Spleen (tissue), 11 donors: Measurements from ENCODE around the gene NEK1. TPM values are rescaled to one million over a fixed set of nuclear protein-coding genes. Genes with fewer than 3 reads are reported as not detected.
"Not testable (repeated sequence)": the region's sequence is repeated elsewhere in the genome, so short reads cannot be mapped to it uniquely, and the experiment has no call there.

ENCODE experiments used
- DNase-seq: peaks from one replicate; pipeline ENCODE4 v3.0.0-alpha.2; 2020
- H3K27ac ChIP-seq, 8 donors: fragments of 200-600 bp; sonication (generic) in 7 of 8; 1 replicate in 4 of 8; 2 replicates in 4 of 8; pipeline versions ENCODE4 v1.5.0 to v1.8.0; 2016 to 2021; ENCODE audit warnings: inconsistent platforms in 4 of 8, mild to moderate bottlenecking in 4 of 8, moderate library complexity in 1 of 8
- H3K27me3 ChIP-seq, 7 donors: fragments of 200-600 bp; sonication (generic) in 6 of 7; replicated peaks in 1 of 7; 1 replicate in 4 of 7; 2 replicates in 3 of 7; pipeline versions ENCODE4 v1.5.0 to v1.8.0; 2016 to 2021; ENCODE audit warnings: inconsistent platforms in 3 of 7, mild to moderate bottlenecking in 1 of 7
- H3K36me3 ChIP-seq, 6 donors: fragments of 200-600 bp; sonication (generic) in 5 of 6; 1 replicate in 4 of 6; 2 replicates in 2 of 6; pipeline versions ENCODE4 v1.5.0 to v1.8.0; 2016 to 2021; ENCODE audit warnings: inconsistent platforms in 2 of 6
- H3K4me1 ChIP-seq, 6 donors: fragments of 200-600 bp; sonication (generic) in 5 of 6; 1 replicate in 3 of 6; 2 replicates in 3 of 6; pipeline versions ENCODE4 v1.5.0 to v1.8.0; 2016 to 2021; ENCODE audit warnings: inconsistent platforms in 3 of 6
- H3K4me3 ChIP-seq, 8 donors: fragments of 200-600 bp; sonication (generic) in 7 of 8; 1 replicate in 4 of 8; 2 replicates in 4 of 8; pipeline versions ENCODE4 v1.5.0 to v1.8.0; 2016 to 2021; ENCODE audit warnings: inconsistent platforms in 4 of 8, mild to moderate bottlenecking in 4 of 8, moderate library complexity in 2 of 8
- H3K9me3 ChIP-seq, 8 donors: fragments of 200-600 bp; sonication (generic) in 7 of 8; 1 replicate in 4 of 8; 2 replicates in 4 of 8; pipeline versions ENCODE4 v1.5.0 to v1.8.0; 2016 to 2021; ENCODE audit warnings: inconsistent platforms in 4 of 8
- CTCF ChIP-seq, 11 experiments: fragments of 200-600 bp in 7 of 11; fragments of 450-650 bp in 4 of 11; sonication (generic) in 4 of 11; IDR thresholded peaks in 8 of 11; conservative IDR thresholded peaks in 3 of 11; 1 replicate in 7 of 11; 2 replicates in 4 of 11; pipeline versions ENCODE4 v1.4.0 to v1.8.0; 2016 to 2021; ENCODE audit warnings: antibody characterized with exemption in 11 of 11, inconsistent platforms in 4 of 11, mild to moderate bottlenecking in 1 of 11
- POLR2A ChIP-seq, 3 donors: fragments of 450-650 bp; IDR thresholded peaks; one replicate each; pipeline ENCODE4 v1.5.1; 2017; ENCODE audit warnings: antibody characterized with exemption in 3 of 3, mild to moderate bottlenecking in 1 of 3
- POLR2AphosphoS5 ChIP-seq, 3 donors: sonication (generic); formaldehyde crosslinking; IDR thresholded peaks; one replicate each; pipeline ENCODE4 v1.5.1; 2017; ENCODE audit warnings: antibody characterized with exemption in 3 of 3
- WGBS, 5 donors: extraction: QIAGEN DNeasy Blood & Tissue Kit in 3 of 5; methylation state at CpG; one replicate each; pipeline versions ENCODE4 v1.1.5 to v1.1.7; 2013 to 2018; 5-methylcytosine and 5-hydroxymethylcytosine counted together
- intact Hi-C: fragments of 100-400 bp; cut with DNase I; formaldehyde crosslinking; loops from one replicate; pipeline ENCODE4 v1.15.0; 2023; ENCODE audit warnings: low total_unique reads
- polyA plus RNA-seq, 3 donors: library from polyadenylated mRNA; stranded (reverse); fragments of 200-250 nt; gene quantifications; one replicate each; pipeline ENCODE4 v1.2.1, GENCODE V29; 2013
- total RNA-seq, 7 donors: library from RNA; depleted of rRNA in 3 of 7; stranded (reverse); fragments of >200 nt in 3 of 7; fragmentation: NEBNext Ultra II Directional in 4 of 7; extraction: Animal tissue kit (Norgen Biotek cat#: 25700) in 4 of 7; gene quantifications; one replicate each; pipeline versions ENCODE4 v1.1.0 to v1.2.1, GENCODE V29; 2016 to 2021
- donor health status: healthy with polysubstance abuse.
- donor health status: DM: no; HTN: no; CAD: no; lungs with moderate emphysema.
- donor health status: DM: no; HTN: no; CAD: no.
- donor health status: Bipolar disorder and iron deficiency.
- donor health status: healthy.
- donor health status: DM: no; HTN: no; CAD: no.
- donor health status: DM: yes; HTN: yes; CAD: no.

Gene NEK1
- total and polyA plus RNA-seq, 10 donors = 3.0 to 20.0 (median 11.1) TPM

DNA sequence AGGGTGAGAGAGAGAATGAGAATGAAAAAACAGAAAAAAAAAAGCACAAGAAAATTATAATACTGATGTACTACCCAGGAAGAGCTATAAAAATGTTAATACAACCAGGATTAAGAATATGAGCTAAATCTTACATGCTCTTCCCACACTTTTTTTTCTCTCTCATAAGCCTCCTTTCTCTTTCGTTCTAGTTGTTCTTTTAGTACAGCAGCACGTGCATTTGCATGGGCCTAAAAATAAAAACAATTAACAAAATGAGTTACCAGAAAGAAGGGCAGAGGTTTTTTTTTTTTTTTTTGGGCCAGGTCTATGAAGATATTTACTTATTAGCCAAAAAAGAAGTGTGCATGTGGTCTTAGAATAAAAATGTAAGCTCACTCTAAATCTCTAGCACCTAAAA lies 105.5 kb downstream of the NEK1 start:
- no peak overlapping the region for H3K4me3 ChIP-seq
- H3K36me3 ChIP-seq = peaks cover 0 to 63% (median 25%) of the 10 kb centered on the region in 6 donors
- H3K4me1 ChIP-seq = no peaks in the 10 kb centered on the region
- TF ChIP-seq POLR2A (IDR thresholded peaks at IDR 0.05) (no peak), CTCF (IDR thresholded peaks at IDR 0.05 in 8 of 11, conservative IDR thresholded peaks at IDR 0.05 in 3 of 11) (no peak), POLR2AphosphoS5 (IDR thresholded peaks at IDR 0.05) (no peak)
- peaks cover 0 to 21% (median 18%) of the 10 kb centered on the region in 8 donors for H3K9me3 ChIP-seq
- WGBS, 5 donors = 77 to 89% (median 87%) methylated on average over 2 of the region's 2 CpGs
- DNase-seq = no peak
- intact Hi-C loops = no loop called here
- H3K27ac ChIP-seq = no peak overlapping the region
- no peaks in the 10 kb centered on the region for H3K27me3 ChIP-seq

DNA sequence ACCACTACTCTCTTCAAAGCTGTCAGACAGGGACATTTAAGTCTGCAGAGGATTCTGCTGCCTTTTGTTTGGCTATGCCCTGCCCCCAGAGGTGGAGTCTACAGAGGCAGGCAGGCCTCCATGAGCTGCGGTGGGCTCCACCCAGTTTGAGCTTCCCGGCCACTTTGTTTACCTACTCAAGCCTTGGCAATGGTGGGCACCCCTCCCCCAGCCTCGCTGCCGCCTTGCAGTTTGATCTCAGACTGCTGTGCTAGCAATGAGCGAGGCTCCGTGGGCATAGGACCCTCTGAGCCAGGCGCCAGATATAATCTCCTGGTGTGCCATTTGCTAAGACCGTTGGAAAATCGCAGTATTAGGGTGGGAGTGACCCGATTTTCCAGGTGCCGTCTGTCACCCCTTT lies 112.5 kb downstream of the NEK1 start:
- H3K27me3 ChIP-seq, H3K27ac ChIP-seq, intact Hi-C loops, H3K4me1 ChIP-seq, H3K4me3 ChIP-seq: not testable (repeated sequence)
- H3K36me3 ChIP-seq = peaks cover 0 to 54% (median 20%) of the 10 kb centered on the region in 6 donors
- DNase-seq = peak; percentile 20
- H3K9me3 ChIP-seq = peaks cover 0 to 29% (median 20%) of the 10 kb centered on the region in 8 donors
- 96 to 99% (median 98%) methylated on average over 10 to 11 of the region's 11 CpGs for WGBS, 5 donors

- peaks cover 0 to 24% (median 15%) of the 10 kb centered on the region in 8 donors for H3K9me3 ChIP-seq
- H3K4me3 ChIP-seq, H3K27me3 ChIP-seq, DNase-seq, H3K27ac ChIP-seq, H3K4me1 ChIP-seq, intact Hi-C loops: not testable (repeated sequence)
- peaks cover 0 to 12% (median 0%) of the 10 kb centered on the region in 6 donors for H3K36me3 ChIP-seq
- WGBS, 5 donors = 92 to 97% (median 95%) methylated on average over 3 of the region's 3 CpGs
Measured at GRCh38 chr4:169494234-169494633, 118.1 kb downstream of the NEK1 start.

- H3K36me3 ChIP-seq = peaks cover 0 to 9% (median 0%) of the 10 kb centered on the region in 6 donors
- no peak overlapping the region for H3K27ac ChIP-seq
- 57 to 77% (median 66%) methylated on average over 2 of the region's 2 CpGs for WGBS, 5 donors
- DNase-seq = no peak
- no peaks in the 10 kb centered on the region for H3K27me3 ChIP-seq
- no peak overlapping the region for H3K4me3 ChIP-seq
- no peak for TF ChIP-seq POLR2AphosphoS5 (IDR thresholded peaks at IDR 0.05)
- no peak for TF ChIP-seq POLR2A (IDR thresholded peaks at IDR 0.05)
- peak in 2 of 11 experiments; percentile 0 to 22 for TF ChIP-seq CTCF (IDR thresholded peaks at IDR 0.05 in 8 of 11, conservative IDR thresholded peaks at IDR 0.05 in 3 of 11)
- H3K9me3 ChIP-seq = peaks cover 0 to 24% (median 15%) of the 10 kb centered on the region in 8 donors
- intact Hi-C loops = no loop called here
- H3K4me1 ChIP-seq = no peaks in the 10 kb centered on the region
Measured at GRCh38 chr4:169493164-169493524, 119.2 kb downstream of the NEK1 start.

- Histone ChIP-seq H3K36me3 (peaks cover 0 to 9% (median 0%) of the 10 kb centered on the region in 6 donors), H3K27me3 (no peaks in the 10 kb centered on the region), H3K4me1 (no peaks in the 10 kb centered on the region), H3K4me3 (no peak overlapping the region), H3K27ac (no peak overlapping the region), H3K9me3 (peaks cover 0 to 24% (median 15%) of the 10 kb centered on the region in 8 donors)
- intact Hi-C loops = no loop called here
- WGBS, 5 donors = 61 to 79% (median 71%) methylated on average over 10 of the region's 10 CpGs
- TF ChIP-seq CTCF (IDR thresholded peaks at IDR 0.05 in 8 of 11, conservative IDR thresholded peaks at IDR 0.05 in 3 of 11) = peak in 8 of 11 experiments; percentile 43 to 72 (median 60)
- TF ChIP-seq POLR2A (IDR thresholded peaks at IDR 0.05) = no peak
- TF ChIP-seq POLR2AphosphoS5 (IDR thresholded peaks at IDR 0.05) = no peak
- no peak for DNase-seq
Measured at GRCh38 chr4:169492436-169493163, 119.8 kb downstream of the NEK1 start.
